ENCODE results near the gene CLASP1.
"Not testable (repeated sequence)": the region's sequence is repeated elsewhere in the genome, so short reads cannot be mapped to it uniquely, and the experiment has no call there.

Gene CLASP1

DNA sequence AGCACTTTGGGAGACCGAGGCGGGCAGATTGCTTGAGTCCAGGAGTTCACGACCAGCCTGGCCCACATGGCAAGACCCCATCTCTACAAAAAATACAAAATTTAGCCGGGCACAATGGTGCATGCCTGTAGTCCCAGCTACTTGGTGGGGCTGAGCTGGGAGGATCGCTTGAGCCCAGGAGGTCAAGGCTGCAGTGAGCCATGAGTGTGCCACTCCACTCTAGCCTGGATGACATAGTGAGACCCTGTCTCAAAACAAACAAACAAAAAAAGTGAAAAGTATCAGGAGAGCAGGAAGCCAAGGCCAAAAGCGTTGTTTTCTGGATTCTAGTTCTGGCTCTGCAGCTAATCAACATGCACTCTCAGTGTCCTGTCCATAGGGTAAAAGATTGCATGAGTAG lies 10.7 kb upstream of the CLASP1 start:
- no peak for DNase-seq

DNA sequence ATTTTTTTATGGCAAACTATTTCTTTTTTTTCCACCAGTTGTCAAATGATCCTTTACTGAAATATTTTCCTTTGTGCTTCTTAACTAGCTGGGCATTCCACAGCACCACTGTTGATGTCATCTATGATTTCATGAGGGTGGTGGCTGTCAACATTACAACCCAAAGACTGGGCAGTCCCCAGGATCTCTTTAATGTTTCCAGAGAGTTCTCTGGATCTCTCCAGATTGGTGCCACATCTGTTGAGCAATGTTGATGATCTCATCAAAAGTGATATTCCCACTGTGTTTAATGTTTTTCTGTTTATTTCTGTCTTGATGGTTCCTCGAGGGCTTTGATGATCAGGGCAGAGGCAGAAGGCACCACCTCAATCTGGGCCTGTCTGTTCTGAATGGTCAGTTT lies 9.1 kb upstream of the CLASP1 start:
- DNase-seq, result not testable (repeated sequence)

DNA sequence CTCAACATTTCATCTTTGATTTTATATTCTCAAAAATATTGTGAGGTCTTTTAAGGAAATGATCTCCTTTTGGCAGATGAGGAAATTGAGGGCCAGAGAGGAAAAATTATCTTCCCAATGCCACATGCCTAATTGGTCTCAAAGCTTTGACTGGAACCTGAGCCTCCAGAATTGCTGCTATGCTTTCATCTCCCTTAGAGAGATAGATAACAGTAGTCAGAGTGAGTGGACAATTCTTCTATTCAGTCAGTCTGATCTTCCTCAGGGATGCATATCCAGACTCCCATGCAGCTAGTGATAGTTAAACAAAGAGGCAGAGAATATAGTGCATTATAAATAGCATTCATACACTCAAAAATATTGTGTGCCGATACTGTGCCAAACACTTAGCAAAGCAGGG lies 3.8 kb upstream of the CLASP1 start:
- DNase-seq, result no peak

DNA sequence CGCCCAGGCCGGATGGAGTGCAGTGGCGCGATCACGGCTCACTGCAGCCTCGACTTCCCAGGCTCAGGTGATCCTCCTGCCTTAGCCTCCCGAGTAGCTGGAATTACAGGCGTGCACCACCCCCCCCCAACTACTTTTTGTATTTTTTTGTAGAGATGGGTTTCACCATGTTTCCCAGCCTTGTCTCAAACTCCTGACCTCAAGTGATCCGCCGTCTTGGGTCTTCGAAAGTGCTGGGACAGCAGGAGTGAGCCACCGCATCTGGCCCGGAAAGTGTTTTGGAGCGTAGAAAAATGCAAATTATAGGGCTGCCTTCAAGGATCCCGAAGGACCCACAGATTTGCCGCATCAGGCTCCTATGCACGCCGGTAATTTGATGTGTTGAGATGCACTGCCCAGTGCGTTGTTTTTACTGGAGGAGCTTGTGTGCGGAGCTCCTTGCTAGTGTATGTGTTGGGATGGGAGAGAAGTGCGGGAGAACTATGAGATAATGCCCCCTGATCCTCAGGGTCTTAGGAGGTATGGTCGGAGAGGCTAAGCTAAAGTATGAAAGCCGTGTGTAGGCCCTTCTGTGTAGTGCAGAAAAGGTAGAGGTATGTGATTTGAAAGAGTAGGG lies 1.2 kb upstream of the CLASP1 start:
- DNase-seq, result peak in 1 of 4 experiments; percentile 3

DNA sequence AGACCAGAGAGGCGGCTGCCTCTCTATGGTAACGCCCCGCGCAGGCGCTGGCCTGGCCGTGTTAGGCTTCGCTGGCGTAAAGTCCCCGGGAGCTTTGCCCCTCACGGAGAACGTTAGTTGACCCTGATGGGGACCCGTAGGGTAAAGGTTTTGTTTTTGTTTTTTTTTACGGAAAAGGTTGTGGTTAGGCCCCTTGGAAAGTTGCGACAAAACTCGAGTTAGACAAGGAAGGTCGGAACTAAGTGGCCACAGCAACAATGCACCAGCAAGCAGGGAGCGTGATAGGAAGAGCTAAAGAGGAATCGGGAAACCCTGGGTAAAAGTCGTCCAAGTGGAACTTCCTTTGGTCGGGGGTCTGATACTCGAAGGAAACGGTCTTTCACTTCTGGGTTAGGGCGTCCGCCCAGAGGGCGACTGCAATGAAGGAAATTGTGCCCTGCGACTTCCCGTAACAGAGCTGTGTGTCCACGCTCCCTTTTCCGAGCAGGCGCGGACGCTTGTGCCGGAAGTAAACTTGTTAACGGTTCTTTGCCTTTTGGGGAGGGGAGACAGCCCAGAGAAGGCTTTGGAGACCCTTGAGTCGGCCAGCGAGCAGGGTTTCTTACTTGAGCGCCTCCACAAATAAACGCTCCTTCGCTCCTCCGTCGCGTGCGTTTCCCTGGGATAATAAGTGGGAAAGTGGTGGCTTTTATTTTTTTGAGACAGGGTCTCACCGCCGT lies 493 bp upstream of the CLASP1 start:
- peak; percentile 80 to 91 (median 89) for DNase-seq

DNA sequence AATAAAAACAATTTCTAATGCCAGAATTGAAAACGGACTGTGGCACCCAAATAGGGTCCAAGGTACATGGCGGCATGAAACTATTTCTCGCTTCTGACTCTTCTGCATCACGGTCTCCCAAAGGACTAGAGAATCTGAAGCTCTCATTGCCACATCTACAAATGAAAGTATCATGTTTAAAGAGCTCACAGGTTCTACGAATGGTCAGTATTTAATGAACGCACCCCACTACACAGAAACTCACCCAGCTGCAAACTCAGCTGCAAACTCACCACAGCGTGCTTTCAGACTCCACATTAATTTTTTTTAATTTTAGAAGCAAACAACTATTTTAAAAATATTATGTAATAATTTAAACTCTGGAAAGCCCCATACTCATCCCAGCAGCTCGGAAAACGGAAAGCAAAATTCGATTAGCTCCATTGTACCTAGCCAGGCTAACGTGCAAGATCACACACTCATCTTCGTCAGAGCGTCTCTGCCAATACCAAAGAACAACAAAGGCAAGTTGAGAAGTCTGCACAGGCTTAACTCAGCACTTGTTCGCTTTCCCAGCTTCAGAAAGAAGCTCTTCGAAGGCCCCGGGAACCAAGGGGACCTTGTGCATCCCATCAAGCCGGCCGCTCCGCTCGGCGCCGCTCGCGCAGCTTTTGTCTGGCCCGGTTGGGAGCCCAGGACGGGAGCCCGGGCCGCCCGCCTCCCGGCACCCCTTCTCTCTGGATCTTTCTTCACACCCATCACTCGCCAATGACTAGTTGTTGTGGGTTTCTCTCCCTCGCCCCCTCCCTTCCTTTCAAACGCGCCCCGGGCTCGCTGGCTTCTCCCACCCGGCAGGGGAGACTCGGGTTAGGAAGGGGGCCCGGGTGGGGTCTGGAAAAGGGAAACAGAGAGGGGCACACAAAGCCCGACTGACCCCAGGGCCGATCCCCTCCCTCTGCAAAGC lies 785 bp downstream of the CLASP1 start:
- peak; percentile 15 to 37 (median 29) for DNase-seq

DNA sequence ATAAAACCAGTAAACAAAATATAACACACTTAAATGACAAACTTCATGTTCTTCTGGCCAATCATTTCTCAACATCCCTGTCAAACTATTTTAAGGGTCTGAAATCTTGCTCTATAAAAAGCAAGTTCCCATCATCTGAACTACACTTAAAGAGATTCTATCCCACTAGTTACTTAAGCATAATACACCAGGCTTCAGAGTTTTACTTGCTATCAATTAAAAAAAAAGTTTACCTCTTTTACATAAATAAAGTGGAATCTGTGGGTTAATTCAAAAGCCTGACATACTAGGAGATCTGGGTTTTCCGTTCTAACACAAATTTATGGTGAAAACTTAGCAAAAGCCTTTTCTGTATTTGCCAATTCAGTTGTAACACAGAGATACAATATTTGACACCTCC lies 1.9 kb downstream of the CLASP1 start:
- DNase-seq, result no peak

DNA sequence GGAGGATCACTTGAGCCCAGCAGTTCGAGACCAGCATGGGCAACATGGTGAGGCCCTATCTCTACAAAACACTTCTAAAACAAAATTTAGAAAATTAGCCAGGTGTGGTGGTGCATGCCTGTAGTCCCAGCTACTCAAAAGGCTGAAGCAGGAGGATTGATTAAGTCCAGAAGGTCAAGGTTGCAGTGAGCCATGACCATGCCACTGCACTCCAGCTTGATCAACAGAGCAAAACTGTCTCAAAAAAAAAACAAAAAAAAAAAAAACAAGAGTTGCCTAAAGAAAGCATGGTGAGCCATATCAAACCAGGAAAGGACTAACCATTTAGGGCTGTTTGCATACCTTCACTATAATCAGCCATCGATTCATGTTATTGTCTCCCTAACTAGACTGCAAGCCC lies 4.5 kb downstream of the CLASP1 start:
- no peak for DNase-seq

DNA sequence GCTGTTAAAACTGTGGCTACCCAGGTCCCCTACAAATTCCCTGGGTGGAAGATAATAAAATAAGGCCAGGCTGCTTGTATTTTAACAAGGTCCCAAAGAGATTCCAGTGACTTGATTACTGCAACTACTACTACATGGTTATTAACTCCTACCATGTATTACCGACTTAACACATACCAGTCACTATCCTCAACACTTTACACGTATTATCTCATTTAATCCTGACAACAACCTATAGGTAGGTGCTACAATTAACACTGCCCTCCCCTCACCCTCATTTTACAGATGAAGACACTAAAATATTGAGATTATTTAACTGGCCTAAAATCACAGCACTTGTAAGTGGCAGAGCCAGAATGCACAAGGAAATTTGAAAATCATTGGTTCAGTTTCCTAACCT lies 5.4 kb downstream of the CLASP1 start:
- DNase-seq, result no peak

DNA sequence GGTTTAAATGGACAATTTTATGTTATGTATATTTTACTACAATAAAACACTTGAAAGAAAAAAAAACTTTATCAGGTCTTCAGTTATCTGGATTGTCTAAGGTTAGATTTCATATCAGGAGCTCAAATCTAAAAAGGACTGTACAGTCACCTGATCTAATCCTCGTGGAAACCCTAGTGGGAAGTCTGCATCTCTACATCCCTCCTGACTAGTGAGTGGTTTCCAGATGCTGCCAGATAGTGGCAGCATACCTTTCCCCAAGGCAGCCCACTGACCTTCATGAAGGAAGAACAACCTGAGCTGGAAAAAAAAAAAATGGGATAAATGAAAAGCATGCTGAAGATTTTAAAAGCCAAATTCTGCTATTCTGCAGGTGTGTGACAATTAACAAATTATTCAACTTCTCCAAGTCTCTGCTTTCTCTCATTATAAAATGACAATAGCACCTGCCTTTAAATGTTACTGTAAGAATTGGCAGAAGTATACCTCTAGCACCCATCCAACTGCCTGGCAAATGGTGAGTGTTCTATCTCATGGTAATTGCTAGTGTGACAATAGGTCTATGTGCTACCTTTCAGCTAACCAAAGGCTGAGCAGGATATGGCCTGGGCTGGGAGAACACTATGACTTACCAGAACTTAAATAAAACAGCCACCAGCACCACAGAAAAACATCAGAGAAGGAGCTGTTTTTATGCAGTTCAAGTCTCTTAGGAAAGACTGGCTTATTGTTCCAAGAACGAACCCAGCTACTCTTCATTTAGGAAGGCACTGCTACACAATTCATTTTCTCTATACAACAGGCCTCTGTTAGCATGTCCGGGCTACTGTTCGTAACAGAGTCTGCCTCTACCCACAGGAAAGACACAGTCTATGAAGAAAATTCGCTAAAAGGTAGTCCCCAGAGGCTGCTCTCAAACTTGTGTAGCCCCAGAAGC lies 8.6 kb downstream of the CLASP1 start:
- no peak for DNase-seq

DNA sequence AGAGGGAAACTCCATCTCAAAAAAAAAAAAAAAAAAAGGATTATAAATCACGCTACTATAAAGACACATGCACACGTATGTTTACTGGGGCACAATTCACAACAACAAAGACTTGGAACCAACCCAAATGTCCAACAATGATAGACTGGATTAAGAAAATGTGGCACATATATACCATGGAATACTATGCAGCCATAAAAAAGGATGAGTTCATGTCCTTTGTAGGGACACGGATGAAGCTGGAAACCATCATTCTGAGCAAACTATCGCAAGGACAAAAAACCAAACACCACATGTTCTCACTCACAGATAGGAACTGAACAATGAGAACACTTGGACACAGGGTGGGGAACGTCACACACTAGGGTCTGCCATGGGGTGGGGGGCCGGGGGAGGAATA lies 9.4 kb downstream of the CLASP1 start:
- DNase-seq, result not testable (repeated sequence)

DNA sequence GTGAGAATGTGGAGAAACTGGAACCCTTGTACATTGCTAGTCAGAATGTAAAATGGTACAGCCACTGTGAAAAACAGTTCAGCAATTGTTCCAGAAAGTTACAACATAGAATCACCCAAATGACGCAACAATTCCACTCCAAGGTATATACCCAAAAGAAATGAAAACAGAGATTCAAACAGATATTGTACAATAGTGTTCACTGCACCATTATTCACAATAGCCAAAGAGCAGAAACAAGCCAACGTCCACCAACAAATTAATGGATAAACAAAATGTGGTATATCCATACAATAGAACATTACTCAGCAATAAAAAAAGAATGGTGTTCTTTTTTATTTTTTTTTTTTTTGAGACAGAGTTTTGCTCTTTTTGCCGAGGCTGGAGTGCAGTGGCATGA lies 10.9 kb downstream of the CLASP1 start:
- no peak for DNase-seq

DNA sequence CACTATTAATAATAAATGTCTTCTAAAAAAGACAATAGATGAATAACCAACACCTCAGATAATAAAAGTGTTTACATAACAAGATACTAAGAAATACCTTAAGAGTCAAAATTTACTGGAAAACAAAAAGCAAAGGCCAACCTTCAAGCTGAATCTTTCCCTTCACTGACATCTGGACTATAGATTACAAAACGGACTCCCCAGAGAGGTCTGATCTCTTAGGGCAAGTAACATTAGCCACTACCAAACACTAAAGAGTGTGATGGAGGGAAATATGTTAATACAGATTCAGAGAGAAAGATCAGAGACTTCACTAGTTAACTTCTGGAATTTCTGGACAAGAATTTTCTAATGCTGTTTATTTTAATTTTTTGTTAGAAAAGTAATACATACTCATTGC lies 13.9 kb downstream of the CLASP1 start:
- no peak for DNase-seq

DNA sequence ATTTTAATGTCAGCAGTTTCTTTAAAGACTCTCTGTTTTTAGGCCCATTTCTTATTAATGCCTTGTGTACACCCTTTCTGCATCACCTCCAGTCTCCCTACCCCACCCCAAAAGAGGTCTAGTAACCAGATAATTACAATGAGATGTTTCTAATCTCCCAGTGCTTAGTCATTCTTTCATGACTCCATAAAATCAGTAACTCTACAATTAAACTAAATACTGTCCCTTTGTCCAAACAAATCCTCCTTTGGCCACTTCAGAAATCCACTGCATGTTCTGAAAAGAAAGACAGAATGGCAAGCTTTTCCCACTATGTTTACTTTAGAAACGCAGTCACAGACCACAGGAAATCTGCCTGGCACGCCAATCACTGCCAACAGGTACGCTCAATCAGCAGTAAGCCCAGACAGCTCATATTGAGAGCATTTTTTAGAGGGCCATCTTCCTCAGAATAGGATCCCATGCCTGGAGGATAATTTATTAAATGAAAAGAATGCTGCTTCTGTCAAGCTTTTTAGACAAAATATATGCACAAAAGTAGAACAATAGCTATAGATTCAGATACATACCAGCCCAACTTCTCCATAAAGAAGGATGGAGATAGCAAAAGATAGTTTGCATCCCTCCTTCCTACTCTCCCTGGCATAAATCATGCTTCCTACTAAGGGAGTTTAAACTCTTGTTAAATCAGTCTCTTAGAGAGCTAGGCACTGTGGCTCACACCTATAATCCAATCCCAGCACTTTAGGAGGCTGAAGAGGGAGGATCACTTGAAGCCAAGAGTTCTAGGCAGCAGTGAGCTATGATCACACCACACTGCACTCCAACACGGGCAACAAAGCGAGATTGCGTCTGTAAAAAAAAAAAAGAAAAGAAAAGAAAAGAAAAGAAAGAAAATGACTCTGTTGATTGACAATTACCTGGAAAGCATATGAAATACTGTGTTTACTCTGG lies 14.6 kb downstream of the CLASP1 start:
- no peak for DNase-seq

DNA sequence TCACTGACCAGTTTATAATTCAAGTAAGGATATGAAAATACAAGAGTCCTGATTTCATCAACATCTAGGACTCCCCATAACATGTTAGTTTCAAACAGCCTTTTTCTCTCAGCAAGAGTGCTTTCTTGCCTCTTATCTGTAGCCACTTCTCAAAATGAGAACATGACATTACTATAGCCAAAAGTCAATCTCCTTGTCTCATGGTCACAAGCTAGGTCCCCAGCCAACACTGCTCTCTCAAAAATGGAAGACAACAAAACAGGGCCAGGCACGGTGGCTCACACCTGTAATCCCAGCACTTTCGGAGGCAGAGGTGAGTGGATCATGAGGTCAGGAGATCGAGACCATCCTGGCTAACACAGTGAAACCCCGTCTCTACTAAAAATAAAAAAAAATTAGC lies 15.8 kb downstream of the CLASP1 start:
- no peak for DNase-seq

DNA sequence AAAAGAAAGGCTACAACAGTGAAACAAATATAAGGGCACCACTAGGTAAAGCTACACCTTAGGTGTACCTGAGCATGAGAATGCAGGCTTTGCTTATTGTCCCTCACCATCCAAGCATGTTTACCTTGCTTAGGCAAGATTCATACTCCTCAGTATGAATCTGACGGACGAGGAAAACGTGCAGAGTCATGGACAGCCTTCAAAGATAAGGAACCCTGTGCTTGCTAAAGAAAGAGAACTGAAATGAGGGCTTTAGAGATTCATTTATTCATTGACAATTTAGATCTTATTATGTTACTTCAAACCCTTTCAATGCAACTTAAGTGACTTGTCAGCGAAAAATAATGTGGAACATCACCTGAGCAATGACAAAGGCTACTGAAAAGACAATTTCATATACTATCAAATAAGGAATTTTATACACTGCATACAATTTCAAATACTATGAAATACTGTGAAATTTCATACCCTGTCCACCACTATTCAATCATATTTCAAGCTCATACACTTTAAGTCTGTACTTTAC lies 21.7 kb downstream of the CLASP1 start:
- no peak for DNase-seq

DNA sequence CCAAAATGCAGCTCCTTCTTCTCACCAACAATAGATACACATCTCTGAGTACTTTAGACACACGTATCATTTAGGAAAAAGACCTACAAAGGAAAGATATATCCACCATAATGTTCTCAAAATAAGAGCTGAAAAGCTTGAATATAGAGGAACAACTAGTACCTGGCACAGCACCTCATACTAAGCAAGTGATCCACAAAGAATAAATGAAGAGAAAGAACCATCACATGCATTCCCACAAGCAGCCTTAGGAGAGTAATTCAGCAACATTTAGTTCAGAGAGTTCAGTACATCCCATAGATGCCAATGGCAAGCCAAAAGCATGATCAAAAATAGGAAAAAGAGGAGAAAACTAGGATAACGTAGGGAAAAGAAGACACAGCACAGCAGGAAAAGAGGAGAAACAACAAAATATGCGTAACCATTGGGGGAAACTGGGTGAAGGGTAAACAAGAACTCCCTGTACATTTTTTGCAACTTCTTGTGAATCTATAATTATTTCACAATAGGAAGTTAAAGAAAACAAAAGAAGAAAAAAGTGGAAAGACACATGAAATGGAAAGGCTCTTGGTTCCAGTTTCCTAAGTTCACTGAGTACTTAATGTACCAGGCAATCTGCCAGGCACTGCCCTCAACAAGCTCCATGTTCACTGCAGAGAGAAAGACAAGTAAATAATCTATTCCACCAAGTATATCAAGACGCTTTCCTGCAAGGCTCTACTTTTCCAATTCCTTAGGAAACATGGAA lies 22.3 kb downstream of the CLASP1 start:
- DNase-seq, result no peak

DNA sequence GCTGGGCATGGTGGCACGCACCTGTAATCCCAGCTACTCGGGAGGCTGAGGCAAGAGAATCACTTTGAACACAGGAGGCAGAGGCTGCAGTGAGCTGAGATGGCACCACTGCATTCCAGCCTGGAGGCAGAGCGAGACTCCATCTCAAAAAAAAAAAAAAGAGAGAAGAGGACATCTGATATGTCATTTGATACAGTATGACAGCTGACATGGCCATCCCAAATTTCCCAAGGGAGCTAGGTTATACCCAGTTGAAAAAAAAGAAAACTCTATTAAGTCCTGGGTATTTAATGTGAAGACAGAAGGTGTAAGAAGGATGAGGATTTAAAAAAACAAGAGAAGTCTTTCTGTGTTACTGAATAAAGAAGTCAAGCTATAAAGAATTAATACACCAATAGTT lies 23.3 kb downstream of the CLASP1 start:
- DNase-seq, result no peak

DNA sequence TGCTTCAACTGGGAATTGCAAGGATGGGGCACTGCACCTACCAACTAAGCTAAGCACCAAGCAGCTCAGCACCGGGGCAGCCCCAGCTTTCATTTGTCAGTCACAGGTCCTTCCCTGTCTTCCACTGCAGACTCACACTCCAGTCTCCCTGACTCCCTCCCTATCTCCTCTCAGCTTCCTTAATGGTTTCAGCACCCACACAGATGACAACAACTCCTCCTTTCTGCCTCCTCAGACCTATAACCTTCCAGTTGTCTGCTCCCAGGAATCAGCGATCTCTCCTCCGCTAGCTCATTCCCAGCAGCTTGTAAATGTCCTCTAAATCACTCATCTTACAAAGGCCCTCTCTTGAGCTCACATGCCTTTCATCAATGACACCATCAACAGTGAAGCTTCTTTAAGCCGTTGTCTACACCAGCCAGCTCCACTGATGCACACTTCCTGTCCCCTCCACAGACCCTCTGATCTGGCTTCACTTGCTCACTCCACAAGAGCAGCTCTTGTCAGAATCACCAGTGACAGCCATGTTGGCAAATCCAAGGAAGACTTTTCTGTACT lies 32.1 kb downstream of the CLASP1 start:
- no peak for DNase-seq

DNA sequence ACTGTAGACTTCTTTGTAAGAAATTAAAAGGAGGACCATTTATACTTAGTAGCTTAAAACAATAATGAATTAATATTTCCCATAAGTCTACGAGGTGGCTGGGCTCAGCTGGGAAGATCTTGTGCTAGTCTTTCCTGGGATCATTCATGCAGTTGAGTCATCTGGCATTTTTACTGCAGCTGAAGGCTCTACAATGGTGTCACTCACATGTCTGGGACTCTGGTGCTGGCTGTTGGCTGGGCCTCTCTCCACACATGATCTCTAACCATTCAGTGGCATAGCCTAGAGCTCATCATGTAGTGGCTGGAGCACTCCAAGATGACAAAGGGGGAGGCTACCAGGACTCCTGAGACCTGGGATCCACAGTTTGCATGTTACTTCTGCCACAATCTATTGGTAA lies 35.5 kb downstream of the CLASP1 start:
- DNase-seq, result no peak

Measured in activated CD4-positive, CD25-positive, alpha-beta regulatory T cell (primary cell).